Measurements from ENCODE around the gene FRMPD1.
"Not testable (repeated sequence)": the region's sequence is repeated elsewhere in the genome, so short reads cannot be mapped to it uniquely, and the experiment has no call there.

FRMPD1 gene, protein sequence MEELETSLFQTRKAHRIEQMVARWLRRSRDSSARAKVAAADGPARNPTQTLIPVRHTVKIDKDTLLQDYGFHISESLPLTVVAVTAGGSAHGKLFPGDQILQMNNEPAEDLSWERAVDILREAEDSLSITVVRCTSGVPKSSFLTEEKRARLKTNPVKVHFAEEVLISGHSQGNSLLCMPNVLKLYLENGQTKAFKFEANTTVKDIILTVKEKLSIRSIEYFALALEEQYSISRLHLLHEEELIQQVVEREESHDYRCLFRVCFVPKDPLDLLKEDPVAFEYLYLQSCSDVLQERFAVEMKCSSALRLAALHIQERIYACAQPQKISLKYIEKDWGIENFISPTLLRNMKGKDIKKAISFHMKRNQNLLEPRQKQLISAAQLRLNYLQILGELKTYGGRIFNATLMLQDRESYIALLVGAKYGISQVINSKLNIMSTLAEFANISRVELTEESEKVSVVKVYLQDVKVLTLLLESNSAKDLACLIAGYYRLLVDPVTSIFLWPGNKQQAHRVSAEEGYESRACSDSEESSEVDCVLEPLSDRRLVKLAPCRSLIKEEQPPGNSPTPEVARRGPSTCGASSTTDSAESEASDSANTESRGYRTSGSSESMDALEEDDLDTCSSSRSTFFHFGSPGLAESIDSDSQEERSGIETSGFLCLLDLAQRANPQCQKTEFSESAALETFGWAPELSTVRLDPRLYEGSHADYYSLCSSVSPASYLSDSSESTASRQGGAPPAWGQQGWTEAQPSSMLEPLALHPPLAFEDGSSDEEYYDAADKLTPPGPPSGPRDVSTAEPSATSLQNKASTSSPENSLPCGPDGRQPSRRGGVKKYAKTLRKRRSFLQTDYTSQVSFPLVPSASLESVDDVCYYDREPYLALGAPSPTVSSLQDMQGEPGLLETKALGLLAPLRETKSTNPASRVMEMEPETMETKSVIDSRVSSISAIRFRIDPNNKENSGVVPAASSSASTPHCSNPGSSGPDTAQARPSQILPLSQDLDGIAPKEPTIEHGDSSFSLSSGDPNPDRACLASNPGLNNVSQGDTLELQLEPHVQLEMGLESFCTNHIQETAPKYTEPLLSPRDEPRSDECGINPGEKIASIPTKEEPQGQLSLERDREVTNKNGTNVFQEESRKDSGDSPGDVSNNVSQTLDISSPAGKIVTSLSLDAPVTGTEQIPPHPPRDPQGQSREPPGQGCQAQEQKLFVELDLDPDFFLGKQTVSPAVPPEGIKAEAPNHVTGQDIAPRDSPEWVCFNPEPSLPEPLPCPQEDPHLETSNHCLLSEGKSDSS (N-terminal part only)

GRCh38 chr9:37650873-37651768 is at the start of gene FRMPD1:
Gene FRMPD1 (plus strand): TSS chr9:37650954. CDS start chr9:37692642, 41,688 bp downstream.
- DNase-seq, result peak; percentile 64

GRCh38 chr9:37602061-37602460 is 48.7 kb upstream of the FRMPD1 start:
- DNase-seq, result not testable (repeated sequence)

DNA sequence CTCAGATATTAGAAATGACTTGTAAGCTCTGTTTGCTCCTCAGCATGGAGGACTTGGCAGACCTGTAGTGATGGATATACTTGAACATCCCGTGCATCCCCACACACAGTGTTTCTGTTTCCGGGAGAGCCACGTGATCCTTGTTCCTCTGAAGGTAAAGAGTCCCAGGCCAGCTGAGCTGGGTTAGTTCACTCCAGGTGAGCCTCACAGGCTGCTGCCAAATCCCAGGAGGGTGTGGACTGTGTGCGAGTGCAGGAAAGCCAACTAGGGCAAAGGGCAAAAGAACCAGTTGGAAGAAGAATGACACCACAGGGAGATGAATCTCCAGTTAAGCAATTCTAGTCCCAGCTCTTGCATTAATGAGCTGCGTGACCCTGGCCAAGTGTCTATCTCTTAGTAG is 47.9 kb upstream of the FRMPD1 start:
- no peak for DNase-seq

- DNase-seq, result no peak
Measured at GRCh38 chr9:37604296-37604695, 46.5 kb upstream of the FRMPD1 start.

GRCh38 chr9:37608250-37608649 is 42.5 kb upstream of the FRMPD1 start:
- DNase-seq, result no peak

- no peak for DNase-seq
Measured at GRCh38 chr9:37609735-37610397, 40.9 kb upstream of the FRMPD1 start.

GRCh38 chr9:37611014-37611413 is 39.7 kb upstream of the FRMPD1 start:
- DNase-seq, result no peak

DNA sequence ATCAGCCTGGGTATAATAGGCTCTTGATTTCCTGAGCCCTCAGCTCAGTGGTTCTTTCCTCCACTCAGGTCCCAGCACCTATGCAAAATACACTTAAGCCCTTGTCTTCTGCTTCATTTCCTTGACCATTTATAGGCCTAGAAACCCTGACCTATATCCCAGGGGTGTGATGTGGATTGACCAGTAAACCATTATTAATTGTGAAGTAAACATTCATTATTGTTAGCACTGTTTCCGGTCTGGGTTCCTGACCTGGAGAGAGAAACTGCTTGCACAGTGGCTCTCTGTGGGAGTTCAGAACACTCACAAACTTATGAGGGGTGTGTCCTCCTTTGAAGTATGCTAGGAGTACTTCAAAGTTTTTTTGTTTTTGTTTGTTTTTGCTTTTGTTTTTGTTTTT is 38.8 kb upstream of the FRMPD1 start:
- no peak for DNase-seq

GRCh38 chr9:37617161-37617560 is 33.6 kb upstream of the FRMPD1 start:
- DNase-seq, result no peak

GRCh38 chr9:37617832-37618231 is 32.9 kb upstream of the FRMPD1 start:
- no peak for DNase-seq

GRCh38 chr9:37618817-37619216 is 31.9 kb upstream of the FRMPD1 start:
- no peak for DNase-seq

GRCh38 chr9:37619806-37620205 is 30.9 kb upstream of the FRMPD1 start:
- no peak for DNase-seq

- no peak for DNase-seq
Measured at GRCh38 chr9:37620396-37620795, 30.4 kb upstream of the FRMPD1 start.

GRCh38 chr9:37621273-37622121 is 29.3 kb upstream of the FRMPD1 start:
- DNase-seq, result no peak

- no peak for DNase-seq
Measured at GRCh38 chr9:37622462-37622861, 28.3 kb upstream of the FRMPD1 start.

GRCh38 chr9:37623267-37623666 is 27.5 kb upstream of the FRMPD1 start:
- no peak for DNase-seq

DNA sequence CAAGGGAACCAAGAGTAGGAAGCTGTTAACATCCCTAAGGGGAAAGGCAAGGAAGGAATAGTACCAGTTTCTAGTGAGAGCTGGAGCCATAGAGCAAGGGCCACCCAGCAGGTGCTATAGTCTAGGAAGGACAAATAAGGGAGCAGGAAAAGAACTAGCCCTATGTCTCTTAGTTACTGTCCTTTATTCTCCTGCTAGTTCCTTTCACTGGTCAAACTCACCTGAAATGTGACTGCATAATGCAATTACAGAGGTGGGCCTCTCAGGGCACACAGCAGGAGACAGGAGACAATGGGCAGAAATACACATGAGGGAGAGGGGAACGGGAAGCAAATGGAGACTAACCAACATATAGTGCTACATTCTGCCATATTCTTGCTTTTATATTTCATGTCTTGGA is 26.7 kb upstream of the FRMPD1 start:
- DNase-seq, result no peak

DNA sequence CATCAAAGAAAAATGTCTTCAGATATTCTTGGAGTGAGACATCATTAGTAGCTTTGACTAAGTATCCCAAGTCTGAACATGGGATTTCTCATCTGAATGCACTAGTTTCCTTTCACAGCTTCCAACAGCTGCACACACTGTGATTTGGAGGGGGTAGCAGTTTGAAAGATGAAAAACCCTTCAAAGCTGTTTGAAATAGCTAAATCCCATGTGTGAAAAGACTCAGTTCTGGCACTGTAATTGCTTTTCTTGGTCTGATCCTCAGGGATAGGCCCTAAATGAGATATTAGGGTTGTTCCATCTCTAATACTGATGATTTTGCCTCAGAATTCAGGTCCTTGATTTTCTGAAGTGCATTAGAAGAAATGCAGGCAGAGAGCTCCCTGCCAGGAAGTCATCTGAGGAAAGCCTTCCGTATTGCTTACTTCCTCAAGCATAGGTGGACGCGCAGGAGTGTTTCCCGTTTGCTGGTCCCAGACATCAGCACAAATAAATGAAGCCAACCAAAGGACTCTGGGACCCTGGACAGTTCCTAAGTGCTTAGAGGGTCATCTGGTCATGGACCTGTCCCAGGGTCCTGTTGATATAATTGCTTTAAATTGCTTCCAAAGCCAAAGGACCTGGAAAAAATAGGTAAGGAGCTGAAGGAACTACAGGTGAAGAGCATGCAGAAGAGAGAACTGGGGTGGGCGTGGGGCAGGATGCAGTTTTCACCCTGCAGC is 25.6 kb upstream of the FRMPD1 start:
- no peak for DNase-seq

- DNase-seq, result no peak
Measured at GRCh38 chr9:37625758-37626147, 25.0 kb upstream of the FRMPD1 start.
